Esophagus (tissue), 2 donors: ENCODE results near the gene NEIL1. TPM values are rescaled to one million over a fixed set of nuclear protein-coding genes. Genes with fewer than 3 reads are reported as not detected.

Source experiments
- H3K27ac ChIP-seq, 2 donors: one replicate each; pipeline ENCODE4 v1.5.1; 2013; ENCODE audit warnings: low read depth in 2 of 2, mild to moderate bottlenecking in 2 of 2, inconsistent platforms in 1 of 2, low read length in 1 of 2, moderate library complexity in 1 of 2
- H3K27me3 ChIP-seq, 2 donors: one replicate each; pipeline ENCODE4 v1.6.1; 2013; ENCODE audit warnings: low read length in 2 of 2, control low read depth in 1 of 2, mild to moderate bottlenecking in 1 of 2; ENCODE audit not compliant: insufficient read depth in 2 of 2, control insufficient read depth in 1 of 2
- H3K36me3 ChIP-seq, 2 donors: one replicate each; pipeline ENCODE4 v1.6.1; 2013; ENCODE audit warnings: low read length in 1 of 2; ENCODE audit not compliant: control insufficient read depth in 2 of 2, insufficient read depth in 2 of 2
- H3K4me1 ChIP-seq, 2 donors: one replicate each; pipeline ENCODE4 v1.6.1; 2013; ENCODE audit warnings: low read length in 1 of 2; ENCODE audit not compliant: control insufficient read depth in 2 of 2, insufficient read depth in 2 of 2
- H3K4me3 ChIP-seq, 2 donors: one replicate each; pipeline ENCODE4 v1.5.1; 2013; ENCODE audit warnings: low read length in 2 of 2, mild to moderate bottlenecking in 2 of 2, low read depth in 1 of 2, moderate library complexity in 1 of 2
- H3K9me3 ChIP-seq, 2 donors: one replicate each; pipeline ENCODE4 v1.6.1; 2013; ENCODE audit warnings: mild to moderate bottlenecking in 2 of 2, low read depth in 1 of 2, low read length in 1 of 2, moderate library complexity in 1 of 2; ENCODE audit not compliant: control insufficient read depth in 2 of 2, insufficient read depth in 1 of 2
- WGBS, 2 donors: extraction: QIAGEN DNeasy Blood & Tissue Kit; methylation state at CpG; one replicate each; pipeline ENCODE4 v1.1.7; 2013; 5-methylcytosine and 5-hydroxymethylcytosine counted together
- polyA plus RNA-seq, 2 donors: library from polyadenylated mRNA; stranded (reverse); fragments of 200-250 nt; gene quantifications; one replicate each; pipeline ENCODE4 v1.2.3, GENCODE V29; 2013
- donor health status: healthy with polysubstance abuse.
- donor health status: Bipolar disorder and iron deficiency.

NEIL1 gene
- polyA plus RNA-seq, 2 donors: 13.2 to 32.5 TPM

DNA sequence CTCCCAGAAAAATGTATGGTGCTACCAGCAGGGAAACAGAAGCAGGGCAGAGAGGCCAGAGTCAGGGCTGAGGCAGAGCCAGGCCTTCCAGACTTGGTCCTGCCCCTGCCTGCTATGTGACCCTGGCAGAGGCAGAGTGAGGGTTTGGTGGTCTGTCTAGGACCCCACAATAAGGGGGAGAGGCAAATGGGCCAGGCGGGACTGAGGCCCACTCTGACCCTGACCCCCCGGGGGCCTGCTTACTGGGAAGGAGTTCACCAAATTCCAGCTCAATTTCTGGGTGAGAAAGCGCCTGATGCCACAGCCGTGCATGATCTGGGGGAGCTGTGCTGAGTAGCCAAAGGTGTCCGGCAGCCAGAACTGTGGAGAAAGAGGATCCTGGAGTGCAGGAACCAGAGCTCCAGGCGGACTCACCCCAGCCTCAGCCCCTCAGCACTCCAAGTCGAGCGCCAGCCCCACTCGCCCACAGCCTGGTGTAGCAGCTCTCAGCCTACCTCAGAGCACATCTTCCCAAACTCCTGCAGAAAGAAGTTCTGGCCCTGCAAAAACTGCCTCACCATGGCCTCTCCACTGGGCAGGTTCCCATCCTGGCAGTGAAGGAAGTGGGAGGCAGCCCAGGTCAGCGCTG, 14.6 kb downstream of the NEIL1 start:
- Histone ChIP-seq H3K27me3 (no peaks in the 10 kb centered on the region), H3K4me1 (no peaks in the 10 kb centered on the region), H3K36me3 (peaks cover 14 to 60% of the 10 kb centered on the region in 2 donors), H3K4me3 (no peak overlapping the region), H3K27ac (no peak overlapping the region), H3K9me3 (no peaks in the 10 kb centered on the region)
- 95 to 96% methylated on average over 10 of the region's 10 CpGs for WGBS, 2 donors

DNA sequence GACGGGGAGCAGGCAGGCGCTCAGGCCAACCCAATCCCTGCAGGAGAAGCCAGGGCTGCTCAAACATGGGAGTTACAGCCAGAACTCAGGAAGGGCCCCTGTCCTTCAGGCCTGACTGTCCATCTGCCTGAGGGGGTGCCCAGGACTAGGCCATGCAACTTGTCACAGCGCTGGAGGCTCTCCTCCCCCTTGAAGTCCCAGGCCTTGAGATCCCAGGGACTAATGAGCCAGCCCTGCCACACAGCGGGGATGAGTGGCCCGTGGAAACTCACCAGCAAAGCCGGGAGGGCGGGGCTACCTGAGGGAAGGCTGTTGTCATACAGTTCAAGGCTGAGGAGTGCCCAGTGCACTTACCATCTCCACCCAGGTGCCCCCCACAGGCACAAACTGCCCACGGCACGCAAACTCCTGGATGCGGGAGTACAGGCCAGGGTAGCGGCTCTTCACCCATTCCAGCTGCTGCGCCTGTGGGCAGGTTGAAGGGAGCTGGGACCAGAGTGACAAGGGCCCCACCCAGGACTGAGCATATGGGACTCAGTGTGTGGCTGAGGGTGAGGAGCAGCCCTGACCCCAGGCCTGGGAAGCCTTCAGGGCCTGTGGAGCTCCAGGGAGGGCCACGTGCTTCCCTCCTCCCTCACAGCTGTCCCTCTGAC, 15.3 kb downstream of the NEIL1 start:
- WGBS, 2 donors: 89 to 94% methylated on average over 13 of the region's 13 CpGs
- Histone ChIP-seq H3K27me3 (no peaks in the 10 kb centered on the region), H3K4me1 (no peaks in the 10 kb centered on the region), H3K9me3 (no peaks in the 10 kb centered on the region), H3K36me3 (peaks cover 12 to 58% of the 10 kb centered on the region in 2 donors), H3K4me3 (no peak overlapping the region), H3K27ac (no peak overlapping the region)

DNA sequence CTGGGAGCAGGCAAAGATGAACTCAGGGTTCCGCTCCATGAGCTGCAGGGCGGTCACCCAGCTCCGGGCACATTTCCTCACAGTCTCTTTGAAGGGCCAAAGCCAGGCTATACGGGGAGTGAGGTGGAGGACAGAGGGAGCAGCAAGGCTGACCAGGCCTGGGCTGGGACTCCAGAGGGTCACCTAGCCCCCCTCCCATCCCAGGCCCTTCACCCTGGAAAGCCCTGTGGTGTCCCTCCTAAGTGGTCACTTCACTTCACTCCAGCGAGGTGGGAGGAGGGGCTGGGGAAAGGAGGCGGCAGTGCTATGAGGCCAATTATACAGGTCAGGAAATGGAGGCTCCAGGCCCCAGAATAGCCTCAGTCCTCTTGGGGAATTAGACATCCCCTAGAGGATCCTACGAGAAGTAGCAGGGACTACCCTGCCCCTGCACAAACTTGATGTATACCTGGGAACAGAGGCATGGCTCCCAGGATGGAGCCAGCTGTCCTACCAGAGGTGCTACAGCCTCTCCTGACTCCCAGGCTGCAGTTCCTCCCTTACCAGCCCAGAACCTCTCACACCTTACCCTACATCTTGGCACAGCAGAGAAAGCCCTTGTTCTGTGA, 15.9 kb downstream of the NEIL1 start:
- peaks cover 12 to 58% of the 10 kb centered on the region in 2 donors for H3K36me3 ChIP-seq
- H3K27me3 ChIP-seq: no peaks in the 10 kb centered on the region
- peaks cover 0 to 5% of the 10 kb centered on the region in 2 donors for H3K4me1 ChIP-seq
- H3K9me3 ChIP-seq: no peaks in the 10 kb centered on the region
- H3K27ac ChIP-seq: no peak overlapping the region
- no peak overlapping the region for H3K4me3 ChIP-seq
- WGBS, 2 donors: 89 to 93% methylated on average over 7 of the region's 7 CpGs

DNA sequence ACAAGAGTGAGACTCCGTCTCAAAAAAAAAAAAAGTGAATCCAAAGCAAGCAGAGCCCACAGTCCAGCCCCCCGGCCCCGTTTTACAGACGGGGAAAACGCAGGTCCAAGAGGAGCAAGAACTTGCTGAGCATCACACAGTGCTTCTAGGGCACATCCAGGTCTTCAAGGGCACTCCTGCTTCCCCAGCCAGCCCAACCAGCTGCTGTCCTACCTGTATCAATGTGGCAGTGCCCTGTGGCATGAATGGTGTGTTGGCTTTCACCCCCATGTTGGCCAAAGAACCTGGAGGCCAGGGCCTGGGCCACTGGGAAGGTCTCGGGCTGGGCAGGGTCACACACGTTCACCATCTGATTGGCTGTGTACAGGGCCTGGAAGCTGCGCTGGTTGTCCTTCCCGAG, 16.9 kb downstream of the NEIL1 start:
- H3K9me3 ChIP-seq: no peaks in the 10 kb centered on the region
- 92 to 95% methylated on average over 9 of the region's 9 CpGs for WGBS, 2 donors
- peaks cover 12 to 49% of the 10 kb centered on the region in 2 donors for H3K36me3 ChIP-seq
- H3K4me3 ChIP-seq: no peak overlapping the region
- no peak overlapping the region for H3K27ac ChIP-seq
- H3K4me1 ChIP-seq: peaks cover 0 to 6% of the 10 kb centered on the region in 2 donors
- H3K27me3 ChIP-seq: no peaks in the 10 kb centered on the region

DNA sequence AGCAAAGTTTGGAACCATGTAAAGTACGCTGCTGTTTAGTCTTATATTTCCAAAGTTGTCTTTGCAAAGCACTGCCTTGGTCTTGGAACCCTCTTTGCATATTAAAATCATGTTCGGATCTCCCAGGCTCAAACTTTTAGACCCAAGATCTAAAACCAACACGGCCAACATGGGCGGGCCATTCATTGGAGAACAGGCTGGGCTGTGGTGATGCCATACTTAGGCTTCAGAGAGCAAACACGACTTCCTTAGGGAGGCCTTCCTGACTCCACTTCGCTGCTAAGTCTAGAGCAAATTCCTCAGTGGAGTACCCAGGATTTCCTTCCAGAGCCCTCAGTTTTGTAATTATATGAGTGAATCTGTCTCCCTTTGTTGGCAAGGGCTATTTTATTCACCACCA, 18.0 kb downstream of the NEIL1 start:
- H3K27me3 ChIP-seq: no peaks in the 10 kb centered on the region
- WGBS, 2 donors: 93 to 94% methylated on average over 6 of the region's 6 CpGs
- H3K36me3 ChIP-seq: peaks cover 7 to 39% of the 10 kb centered on the region in 2 donors

DNA sequence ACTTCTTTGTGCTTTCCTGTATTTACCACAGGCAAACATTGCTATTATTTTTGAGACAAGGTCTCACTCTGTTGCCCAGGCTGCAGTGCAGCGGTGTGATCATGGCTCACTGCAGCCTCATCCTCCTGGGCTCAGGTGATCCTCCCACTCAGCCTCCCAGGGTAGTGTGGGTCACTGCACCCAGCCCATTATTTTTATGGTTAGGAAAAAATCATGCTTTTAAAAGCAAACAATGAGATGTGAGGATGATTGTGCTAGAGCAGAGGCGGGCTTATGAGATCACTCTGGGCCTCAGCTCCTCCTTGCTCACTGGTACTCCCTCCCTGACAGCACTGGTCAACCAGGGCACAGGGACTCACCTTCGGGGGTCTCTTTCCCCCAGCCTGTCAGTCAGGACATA, 19.3 kb downstream of the NEIL1 start:
- no peak overlapping the region for H3K4me3 ChIP-seq
- 90 to 93% methylated on average over 3 of the region's 3 CpGs for WGBS, 2 donors
- no peak overlapping the region for H3K27ac ChIP-seq
- H3K27me3 ChIP-seq: no peaks in the 10 kb centered on the region
- peaks cover 2 to 8% of the 10 kb centered on the region in 2 donors for H3K4me1 ChIP-seq
- H3K9me3 ChIP-seq: no peaks in the 10 kb centered on the region
- H3K36me3 ChIP-seq: peaks cover 7 to 33% of the 10 kb centered on the region in 2 donors

More for the DNA sequence above, 18.0 kb downstream of the NEIL1 start:
- Histone ChIP-seq H3K9me3 (no peaks in the 10 kb centered on the region), H3K27ac (no peak overlapping the region), H3K4me1 (peaks cover 2 to 8% of the 10 kb centered on the region in 2 donors), H3K4me3 (no peak overlapping the region)

DNA sequence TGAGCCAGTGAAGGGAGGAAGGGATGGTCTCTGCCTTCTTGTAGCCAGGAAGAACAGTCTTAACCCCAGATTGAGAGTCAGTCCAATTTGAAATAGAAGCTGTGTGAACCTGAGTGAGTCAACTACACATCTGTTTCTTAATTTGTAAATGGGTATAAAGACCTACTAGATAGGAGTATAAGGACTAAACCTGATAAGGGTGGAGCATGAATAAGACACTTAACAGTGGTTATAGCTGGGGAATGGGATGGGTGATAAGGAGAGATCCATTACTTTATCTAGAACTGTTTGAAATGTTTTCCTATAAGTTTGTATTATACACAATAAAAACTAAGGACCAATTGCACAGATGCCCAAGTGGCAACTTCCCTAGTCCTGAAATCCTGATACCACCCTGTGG, 20.2 kb downstream of the NEIL1 start:
- Histone ChIP-seq H3K27ac (peak overlapping the region in 1 of 2 donors; percentile 97), H3K27me3 (no peaks in the 10 kb centered on the region), H3K4me3 (no peak overlapping the region), H3K36me3 (peaks cover 11 to 30% of the 10 kb centered on the region in 2 donors), H3K9me3 (no peaks in the 10 kb centered on the region), H3K4me1 (peaks cover 2 to 8% of the 10 kb centered on the region in 2 donors)

DNA sequence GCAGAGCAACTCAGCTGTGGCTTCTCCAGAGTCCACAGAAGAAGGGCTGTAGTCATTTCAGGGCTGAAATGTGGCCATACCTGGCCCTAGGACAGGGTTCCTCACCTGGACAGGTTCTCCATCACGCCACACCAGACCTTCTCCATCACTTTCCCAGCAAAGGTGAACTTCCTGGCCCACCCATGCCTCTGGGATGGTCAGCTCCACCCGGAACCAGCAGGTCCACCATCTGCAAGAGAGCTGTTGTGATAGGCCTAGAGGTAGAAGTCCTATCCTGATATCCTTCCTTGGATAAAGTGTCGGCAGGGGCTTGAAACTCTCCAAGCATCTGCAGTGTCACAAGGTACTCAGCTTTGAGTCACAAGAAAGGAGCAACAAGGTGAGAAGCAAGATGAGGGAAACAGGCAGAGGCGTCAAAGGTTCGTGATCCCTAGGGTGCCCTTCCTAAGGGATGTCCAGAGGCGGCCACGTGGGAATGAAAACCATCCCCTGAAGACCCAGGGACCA, 20.6 kb downstream of the NEIL1 start:
- Histone ChIP-seq H3K9me3 (no peaks in the 10 kb centered on the region), H3K4me3 (peak overlapping the region; percentile 81 to 83), H3K27me3 (no peaks in the 10 kb centered on the region), H3K36me3 (peaks cover 11 to 27% of the 10 kb centered on the region in 2 donors), H3K27ac (peak overlapping the region in 1 of 2 donors; percentile 97), H3K4me1 (peaks cover 2 to 8% of the 10 kb centered on the region in 2 donors)
- WGBS, 2 donors: 37 to 40% methylated on average over 7 of the region's 7 CpGs

DNA sequence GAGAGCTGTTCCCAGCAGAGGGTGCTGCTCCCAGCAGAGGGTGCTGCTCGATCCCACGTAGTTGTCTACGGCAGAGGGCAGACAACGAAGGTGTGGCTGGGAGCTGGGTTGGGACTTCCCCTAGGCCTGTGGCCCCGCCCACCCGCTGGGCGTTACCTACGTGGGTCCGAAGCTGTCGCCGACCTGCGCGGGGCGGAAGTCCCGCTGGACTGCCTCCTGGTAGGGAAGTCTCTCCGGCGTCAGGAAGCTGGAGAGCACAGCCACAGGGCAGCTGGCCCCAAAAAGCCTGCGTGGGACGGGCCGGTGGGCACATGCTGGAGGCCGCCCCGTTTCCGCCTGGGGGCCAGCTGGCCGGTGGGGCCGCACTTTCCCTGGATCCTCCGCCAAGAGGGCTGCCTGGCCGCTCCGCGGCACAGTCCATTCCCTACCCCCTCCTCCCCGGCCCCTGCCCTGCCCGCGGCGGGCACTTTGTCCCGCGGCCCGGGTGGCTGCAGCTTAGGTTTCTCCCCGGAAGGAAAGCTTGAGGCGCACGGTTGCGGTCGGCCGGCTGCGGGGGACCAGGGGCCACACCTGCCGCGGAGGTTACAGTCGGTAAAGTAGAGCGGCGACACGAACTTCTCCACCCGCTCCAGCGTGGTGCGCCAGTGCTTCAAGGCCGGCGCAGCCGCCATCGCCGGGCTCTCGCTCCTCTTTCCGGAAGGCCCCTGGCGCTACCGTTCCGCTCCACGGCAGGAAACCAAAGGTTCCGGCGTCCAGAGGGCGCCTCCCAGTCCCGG, 21.3 kb downstream of the NEIL1 start, which contains the start of gene MAN2C1:
Gene MAN2C1 (minus strand): TSS at position 695 of the 776 bp plus-strand sequence. CDS start 24 bp downstream, at position 671.
- peaks cover 11 to 27% of the 10 kb centered on the region in 2 donors for H3K36me3 ChIP-seq
- no peaks in the 10 kb centered on the region for H3K27me3 ChIP-seq
- 0 to 1% methylated on average over 53 to 67 of the region's 67 CpGs for WGBS, 2 donors
- H3K4me3 ChIP-seq: peak within 1 kb of the TSS; percentile 81 to 83
- peaks cover 2 to 8% of the 10 kb centered on the region in 2 donors for H3K4me1 ChIP-seq
- no peaks in the 10 kb centered on the region for H3K9me3 ChIP-seq
- peak within 1 kb of the TSS; percentile 97 to 99 for H3K27ac ChIP-seq
